Astrocyte of the cerebellum (primary cell): ENCODE results near the gene FOSL1.

Experiments used
- DNase-seq: peaks from one replicate; pipeline ENCODE4 v3.0.0-alpha.2; 2011; ENCODE audit warnings: low read depth
- H3K4me3 ChIP-seq: 2 replicates; pipeline ENCODE4 v1.5.1; 2011; ENCODE audit warnings: mild to moderate bottlenecking, low read depth, low read length, moderate library complexity
- CTCF ChIP-seq: IDR thresholded peaks from 2 replicates; pipeline ENCODE4 v1.5.1; 2012; ENCODE audit warnings: low read length, low read depth, moderate library complexity, mild to moderate bottlenecking; ENCODE audit errors: missing control alignments
- in situ Hi-C: cut with HindIII; loops from 2 replicates; pipeline ENCODE4 v1.10.0; 2017; ENCODE audit warnings: low sequenced_read_pairs

Gene FOSL1

DNA sequence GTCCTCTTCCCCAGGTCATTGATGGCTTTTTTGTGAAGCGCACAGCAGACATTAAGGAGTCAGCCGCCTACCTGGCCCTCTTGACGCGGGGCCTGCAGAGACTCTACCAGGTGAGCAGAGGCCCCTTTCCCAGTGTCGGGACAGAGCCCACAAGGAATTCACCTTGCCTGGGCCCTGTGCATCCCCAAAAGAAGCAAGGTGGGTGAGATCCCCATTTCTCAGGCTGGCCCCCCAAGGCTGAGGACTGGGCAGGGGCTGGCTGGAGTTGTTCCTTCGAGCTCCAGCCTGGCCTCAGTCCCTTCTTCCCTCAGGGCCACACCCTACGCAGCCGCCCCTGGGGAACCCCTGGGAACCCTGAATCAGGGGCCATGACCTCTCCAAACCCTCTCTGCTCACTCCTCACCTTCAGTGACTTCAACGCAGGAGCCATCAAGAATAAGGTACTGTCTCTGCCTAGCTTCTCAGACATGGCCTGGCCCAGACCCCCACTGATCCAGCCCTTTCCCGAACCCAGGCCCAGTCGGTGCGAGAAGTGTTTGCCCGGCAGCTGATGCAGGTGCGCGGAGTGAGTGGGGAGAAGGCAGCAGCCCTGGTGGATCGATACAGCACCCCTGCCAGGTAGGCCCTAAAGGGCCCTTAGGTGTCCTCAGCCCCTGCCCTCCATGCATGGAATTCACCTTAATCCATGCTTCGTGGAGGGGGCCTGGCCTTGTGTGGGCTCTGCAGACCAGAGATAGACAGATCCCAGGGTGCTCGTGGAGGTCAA is 35.3 kb downstream of the FOSL1 start:
- in situ Hi-C loops, result no loop called here
- TF ChIP-seq CTCF, result no peak
- no peak overlapping the region for H3K4me3 ChIP-seq
- no peak for DNase-seq

DNA sequence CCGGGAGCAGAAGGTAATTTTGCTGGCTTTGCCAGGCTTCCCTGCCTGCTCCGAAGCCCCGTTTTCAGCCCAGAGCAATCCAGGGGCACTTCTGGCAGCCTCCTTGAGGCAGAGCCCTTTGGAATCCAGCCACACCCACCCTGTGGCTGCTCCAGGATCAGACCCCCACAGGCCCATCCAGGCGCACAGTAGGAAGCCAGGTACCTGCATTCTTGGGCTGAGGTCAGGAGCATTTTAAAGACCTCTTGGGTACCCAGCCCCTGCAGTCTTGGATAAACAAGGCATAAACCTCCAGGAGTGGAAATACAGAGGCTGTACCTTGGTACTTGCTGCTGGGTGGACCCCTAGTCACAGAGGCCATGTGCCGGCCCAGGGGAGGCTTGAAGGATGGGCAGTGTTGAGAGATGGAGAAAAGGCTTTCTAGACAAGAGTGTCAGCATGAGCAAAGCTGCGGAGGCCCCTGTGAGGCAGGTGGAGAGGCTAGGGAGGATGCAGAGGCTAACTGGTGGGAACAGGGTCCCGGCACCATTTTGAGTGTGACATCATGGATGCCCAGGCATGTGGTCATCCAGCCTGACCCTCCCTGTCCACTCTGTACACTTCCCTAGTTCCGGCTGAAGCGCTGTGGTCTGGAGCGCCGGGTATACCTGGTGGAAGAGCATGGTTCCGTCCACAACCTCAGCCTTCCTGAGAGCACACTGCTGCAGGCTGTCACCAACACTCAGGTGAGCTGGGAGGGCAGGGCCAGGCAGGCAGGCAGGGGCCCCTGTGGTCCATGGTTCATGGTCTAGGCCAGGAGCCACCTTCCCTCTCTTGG is 36.1 kb downstream of the FOSL1 start:
- in situ Hi-C loops, result no loop called here
- no peak overlapping the region for H3K4me3 ChIP-seq
- TF ChIP-seq CTCF, result no peak
- no peak for DNase-seq

DNA sequence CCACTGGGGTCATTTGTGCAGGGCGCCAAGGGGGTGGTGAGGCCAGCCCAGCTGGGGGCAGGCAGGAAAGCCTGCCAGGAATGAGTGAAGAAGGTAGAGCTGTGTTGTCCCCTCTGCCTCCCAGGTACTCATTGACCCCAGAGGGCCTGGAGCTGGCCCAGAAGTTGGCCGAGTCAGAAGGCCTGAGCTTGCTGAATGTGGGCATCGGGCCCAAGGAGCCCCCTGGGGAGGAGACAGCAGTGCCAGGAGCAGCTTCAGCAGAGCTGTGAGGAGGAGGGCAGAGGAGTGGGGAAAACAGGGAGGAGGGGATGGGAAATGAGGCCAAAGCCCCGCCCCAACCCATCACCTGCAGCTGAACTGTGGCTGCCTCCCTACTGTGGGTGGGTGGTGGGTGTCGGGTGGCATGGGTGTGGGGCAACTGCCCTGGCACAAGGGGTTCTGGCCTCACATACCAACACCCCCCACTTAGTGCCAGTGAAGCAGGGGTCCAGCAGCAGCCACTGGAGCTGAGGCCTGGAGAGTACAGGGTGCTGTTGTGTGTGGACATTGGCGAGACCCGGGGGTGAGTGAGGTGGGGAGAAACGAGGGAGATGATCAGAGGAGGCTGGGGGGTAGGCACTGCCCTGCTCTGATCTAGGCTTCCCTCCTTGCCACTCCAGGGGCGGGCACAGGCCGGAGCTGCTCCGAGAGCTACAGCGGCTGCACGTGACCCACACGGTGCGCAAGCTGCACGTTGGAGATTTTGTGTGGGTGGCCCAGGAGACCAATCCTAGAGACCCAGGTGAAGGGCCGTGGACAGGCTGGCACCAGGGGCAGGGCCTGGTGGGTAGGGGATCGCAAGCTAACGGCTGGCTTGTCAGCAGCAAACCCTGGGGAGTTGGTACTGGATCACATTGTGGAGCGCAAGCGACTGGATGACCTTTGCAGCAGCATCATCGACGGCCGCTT is 37.0 kb downstream of the FOSL1 start:
- H3K4me3 ChIP-seq, result no peak overlapping the region
- no peak for DNase-seq
- TF ChIP-seq CTCF, result no peak
- in situ Hi-C loops, result no loop called here

GRCh38 chr11:65862191-65862735 is 37.9 kb downstream of the FOSL1 start:
- TF ChIP-seq CTCF, result no peak
- in situ Hi-C loops, result no loop called here
- no peak overlapping the region for H3K4me3 ChIP-seq
- DNase-seq, result no peak

GRCh38 chr11:65861533-65862183 is 38.5 kb downstream of the FOSL1 start:
- no peak for DNase-seq
- TF ChIP-seq CTCF, result no peak
- in situ Hi-C loops, result no loop called here
- peak overlapping the region; percentile 96 for H3K4me3 ChIP-seq
